SH-SY5Y (cell line): ENCODE measurements around the gene ABCB10.

Experiments
- GATA2 ChIP-seq: IDR thresholded peaks from 2 replicates; pipeline ENCODE4 v1.6.1; 2011; ENCODE audit warnings: mild to moderate bottlenecking, low read depth, low read length
- GATA3 ChIP-seq: IDR thresholded peaks from 2 replicates; pipeline ENCODE4 v1.6.1; 2011; ENCODE audit warnings: low read depth, mild to moderate bottlenecking, low read length, moderate library complexity

GRCh38 chr1:229544587-229544986 is 13.9 kb downstream of the ABCB10 start:
- no peak for TF ChIP-seq GATA2
- no peak for TF ChIP-seq GATA3
